ENCODE data around the gene RTCA.
"Not testable (repeated sequence)": the region's sequence is repeated elsewhere in the genome, so short reads cannot be mapped to it uniquely, and the experiment has no call there.

RTCA gene

DNA sequence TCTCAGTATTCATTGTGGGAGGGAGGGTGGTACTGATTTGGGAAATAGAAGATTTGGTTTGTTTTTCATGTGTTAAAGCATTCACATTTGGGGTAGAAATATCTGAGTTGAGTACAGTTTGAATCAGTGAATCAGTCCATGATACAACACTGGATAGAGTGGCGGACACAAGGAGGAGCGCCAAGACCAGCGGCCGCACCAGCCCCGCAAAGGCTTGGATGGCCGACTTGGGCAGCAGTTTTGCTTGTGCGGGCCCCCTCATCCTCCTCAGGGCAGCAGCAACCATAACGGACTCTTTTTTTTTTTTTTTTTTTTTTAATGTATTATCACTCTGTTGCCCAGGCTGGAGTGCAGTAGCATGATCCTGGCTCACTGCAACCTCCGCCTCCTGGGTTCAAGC, 66.3 kb downstream of the RTCA start:
- H3K27me3 ChIP-seq (ENCODE audit: control insufficient read depth, insufficient read depth, low read length) = no peaks in the 10 kb centered on the region
- no peaks in the 10 kb centered on the region for H3K4me1 ChIP-seq (ENCODE audit: control insufficient read depth, insufficient read depth, low read length)
- H3K4me3 ChIP-seq (ENCODE audit: low read depth, low read length) = no peak overlapping the region
- no peaks in the 10 kb centered on the region for H3K9me3 ChIP-seq (ENCODE audit: control insufficient read depth, insufficient read depth, low read length)
- H3K36me3 ChIP-seq (ENCODE audit: control insufficient read depth, insufficient read depth, low read length) = no peaks in the 10 kb centered on the region
- no peak overlapping the region for H3K9ac ChIP-seq (ENCODE audit: low read depth, low read length)

DNA sequence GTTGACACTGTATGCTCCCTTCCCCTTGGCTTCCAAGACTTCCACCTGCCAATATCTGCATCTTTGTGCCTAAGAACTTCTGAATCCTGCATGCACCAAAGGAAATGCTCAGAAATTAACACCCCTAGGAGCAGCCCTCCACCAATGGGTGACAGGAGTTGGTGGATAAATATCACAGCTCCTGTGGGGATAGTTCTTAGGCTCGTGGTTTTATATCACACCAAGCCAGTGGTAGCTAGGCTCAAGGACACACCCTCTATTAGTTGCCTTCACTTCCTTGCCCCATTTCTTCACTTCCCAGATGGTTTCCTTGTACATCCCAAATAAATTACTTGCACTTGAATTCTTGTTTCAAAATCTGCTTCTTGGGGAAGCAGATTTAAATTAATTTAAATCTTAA, 69.4 kb downstream of the RTCA start:
- no peak overlapping the region for H3K4me3 ChIP-seq (ENCODE audit: low read depth, low read length)
- no peak overlapping the region for H3K9ac ChIP-seq (ENCODE audit: low read depth, low read length)
- H3K4me1 ChIP-seq (ENCODE audit: control insufficient read depth, insufficient read depth, low read length) = no peaks in the 10 kb centered on the region
- no peaks in the 10 kb centered on the region for H3K27me3 ChIP-seq (ENCODE audit: control insufficient read depth, insufficient read depth, low read length)
- no peaks in the 10 kb centered on the region for H3K36me3 ChIP-seq (ENCODE audit: control insufficient read depth, insufficient read depth, low read length)
- H3K9me3 ChIP-seq (ENCODE audit: control insufficient read depth, insufficient read depth, low read length) = no peaks in the 10 kb centered on the region

DNA sequence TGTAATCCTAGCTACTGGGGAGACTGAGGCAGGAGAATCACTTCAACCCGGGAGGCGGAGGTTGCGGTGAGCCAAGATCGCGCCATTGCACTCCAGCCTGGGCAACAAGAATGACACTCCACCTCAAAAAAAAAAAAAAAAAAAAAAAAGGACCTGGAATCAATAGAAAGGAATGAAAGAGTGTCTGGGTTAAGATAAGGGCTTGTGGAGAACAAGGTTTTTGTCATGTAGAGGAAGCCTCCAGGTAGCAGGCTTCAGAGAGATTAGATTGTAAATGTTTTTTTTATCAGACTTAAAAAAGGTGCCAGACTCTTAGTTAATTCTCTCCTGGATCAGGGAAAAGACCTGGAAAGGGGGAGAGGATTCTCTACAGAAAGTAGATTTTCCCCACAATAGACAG, 71.9 kb downstream of the RTCA start:
- H3K9me3 ChIP-seq (ENCODE audit: control insufficient read depth, insufficient read depth, low read length); H3K9ac ChIP-seq (ENCODE audit: low read depth, low read length); H3K36me3 ChIP-seq (ENCODE audit: control insufficient read depth, insufficient read depth, low read length); H3K4me1 ChIP-seq (ENCODE audit: control insufficient read depth, insufficient read depth, low read length); H3K27me3 ChIP-seq (ENCODE audit: control insufficient read depth, insufficient read depth, low read length); H3K4me3 ChIP-seq (ENCODE audit: low read depth, low read length): not testable (repeated sequence)

DNA sequence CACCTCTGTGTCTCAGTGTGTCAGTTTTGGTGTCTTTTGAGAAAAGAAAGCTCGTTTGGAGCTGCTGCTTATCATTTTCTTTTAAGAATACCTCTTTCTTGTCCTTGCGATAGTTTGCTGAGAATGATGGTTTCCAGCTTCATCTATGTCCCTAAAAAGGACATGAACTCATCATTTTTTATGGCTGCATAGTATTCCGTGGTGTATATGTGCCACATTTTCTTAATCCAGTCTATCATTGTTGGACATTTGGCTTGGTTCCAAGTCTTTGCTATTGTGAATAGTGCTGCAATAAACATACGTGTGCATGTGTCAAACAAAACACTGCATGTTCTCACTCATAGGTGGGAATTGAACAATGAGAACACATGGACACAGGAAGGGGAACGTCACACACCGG, 73.7 kb downstream of the RTCA start:
- H3K4me1 ChIP-seq (ENCODE audit: control insufficient read depth, insufficient read depth, low read length); H3K27me3 ChIP-seq (ENCODE audit: control insufficient read depth, insufficient read depth, low read length): not testable (repeated sequence)

DNA sequence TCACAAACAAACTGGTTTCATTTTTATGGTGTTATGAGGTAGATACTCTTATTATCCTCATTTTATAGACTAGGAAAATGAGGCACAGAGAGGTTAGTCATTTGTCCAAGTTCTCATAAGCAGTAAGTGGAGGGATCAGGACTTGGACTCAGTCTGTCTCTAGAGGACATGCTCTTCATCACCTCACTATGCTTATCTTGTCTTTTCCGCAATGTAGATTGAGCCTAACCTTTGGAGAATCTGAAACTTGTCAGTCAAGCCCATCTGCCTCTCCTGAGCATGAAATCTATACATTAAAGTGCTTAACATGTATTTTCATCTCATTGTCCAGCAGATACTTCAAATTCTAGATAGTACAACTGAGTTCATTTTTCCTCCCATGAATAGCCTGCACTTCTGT, 74.5 kb downstream of the RTCA start:
- H3K9ac ChIP-seq (ENCODE audit: low read depth, low read length) = no peak overlapping the region
- H3K27me3 ChIP-seq (ENCODE audit: control insufficient read depth, insufficient read depth, low read length) = no peaks in the 10 kb centered on the region

More for the DNA sequence above, 73.7 kb downstream of the RTCA start:
- not testable (repeated sequence) for H3K4me3 ChIP-seq (ENCODE audit: low read depth, low read length); H3K9me3 ChIP-seq (ENCODE audit: control insufficient read depth, insufficient read depth, low read length); H3K9ac ChIP-seq (ENCODE audit: low read depth, low read length); H3K36me3 ChIP-seq (ENCODE audit: control insufficient read depth, insufficient read depth, low read length)

DNA sequence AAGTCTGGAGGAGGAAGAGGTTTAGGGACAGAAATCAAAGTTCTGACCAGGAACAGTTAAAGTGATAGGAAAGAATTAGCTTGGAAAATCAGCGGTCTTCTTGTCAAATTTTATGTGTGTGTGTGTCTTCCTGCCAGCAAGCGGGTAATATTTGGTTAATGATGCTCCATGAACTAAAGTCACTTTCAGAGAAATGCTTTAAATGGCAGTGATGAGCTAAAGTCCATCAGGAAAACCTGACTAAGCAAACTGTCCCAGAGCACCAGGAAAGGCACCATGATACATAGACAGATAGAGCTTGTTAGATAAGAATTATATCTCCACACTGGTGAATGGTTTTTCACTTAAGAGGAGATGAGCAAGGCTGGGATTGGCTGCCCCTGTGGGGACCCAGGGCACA, 76.3 kb downstream of the RTCA start:
- no peaks in the 10 kb centered on the region for H3K36me3 ChIP-seq (ENCODE audit: control insufficient read depth, insufficient read depth, low read length)
- no peaks in the 10 kb centered on the region for H3K4me1 ChIP-seq (ENCODE audit: control insufficient read depth, insufficient read depth, low read length)
- no peak overlapping the region for H3K4me3 ChIP-seq (ENCODE audit: low read depth, low read length)
- H3K27me3 ChIP-seq (ENCODE audit: control insufficient read depth, insufficient read depth, low read length) = no peaks in the 10 kb centered on the region
- H3K9me3 ChIP-seq (ENCODE audit: control insufficient read depth, insufficient read depth, low read length) = no peaks in the 10 kb centered on the region
- H3K9ac ChIP-seq (ENCODE audit: low read depth, low read length) = no peak overlapping the region

More for the DNA sequence above, 74.5 kb downstream of the RTCA start:
- Histone ChIP-seq H3K4me1 (ENCODE audit: control insufficient read depth, insufficient read depth, low read length) (no peaks in the 10 kb centered on the region), H3K4me3 (ENCODE audit: low read depth, low read length) (no peak overlapping the region), H3K36me3 (ENCODE audit: control insufficient read depth, insufficient read depth, low read length) (no peaks in the 10 kb centered on the region), H3K9me3 (ENCODE audit: control insufficient read depth, insufficient read depth, low read length) (no peaks in the 10 kb centered on the region)

Measured in iPS-15b (cell line).